CD4-positive, alpha-beta T cell treated with Interleukin-4 for 1 hour (primary cell): ENCODE results near the gene NELFA.
A peak's percentile ranks its signal among the peaks of the same experiment; 100 is the strongest.

Source experiments
- DNase-seq, 2 donors: peaks; one replicate each; pipeline ENCODE4 v3.0.0-alpha.2; 2020 to 2022

The NELFA gene

DNA sequence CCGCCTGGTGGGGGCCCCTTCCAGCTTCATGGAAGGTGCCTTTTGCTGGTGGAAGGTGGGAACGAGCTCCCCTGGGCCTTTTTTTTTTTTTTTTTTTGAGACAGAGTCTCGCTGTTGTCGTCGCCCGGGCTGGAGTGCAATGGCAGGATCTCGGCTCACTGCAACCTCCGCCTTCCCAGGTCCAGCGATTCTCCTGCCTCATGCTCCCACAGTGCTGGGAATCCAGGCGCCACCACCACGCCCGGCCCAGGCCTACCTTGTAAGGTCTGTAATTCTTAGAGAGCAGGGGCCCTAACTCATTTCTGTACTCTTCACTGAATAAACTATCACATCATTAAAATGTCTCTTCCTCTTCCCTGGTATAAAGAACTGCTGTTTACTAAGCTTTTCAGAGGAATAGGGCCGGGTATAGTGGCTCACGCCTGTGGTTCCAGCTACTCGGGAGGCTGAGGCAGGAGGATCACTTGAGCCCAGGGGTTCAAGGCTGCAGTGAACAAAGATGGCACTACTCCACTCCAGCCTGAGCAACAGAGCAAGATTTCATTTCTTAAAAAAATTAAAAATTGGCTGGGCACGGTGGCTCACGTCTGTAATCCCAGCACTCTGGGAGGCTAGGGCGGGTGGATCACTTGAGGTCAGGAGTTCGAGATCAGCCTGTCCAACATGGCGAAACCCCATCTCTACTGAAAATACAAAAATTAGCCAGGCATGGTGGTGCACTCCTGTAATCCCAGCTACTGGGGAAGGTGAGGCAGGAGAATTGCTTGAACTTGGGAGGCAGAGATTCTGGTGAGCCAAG, 14.9 kb downstream of the NELFA start:
- peak in 1 of 2 donors; percentile 8 for DNase-seq

DNA sequence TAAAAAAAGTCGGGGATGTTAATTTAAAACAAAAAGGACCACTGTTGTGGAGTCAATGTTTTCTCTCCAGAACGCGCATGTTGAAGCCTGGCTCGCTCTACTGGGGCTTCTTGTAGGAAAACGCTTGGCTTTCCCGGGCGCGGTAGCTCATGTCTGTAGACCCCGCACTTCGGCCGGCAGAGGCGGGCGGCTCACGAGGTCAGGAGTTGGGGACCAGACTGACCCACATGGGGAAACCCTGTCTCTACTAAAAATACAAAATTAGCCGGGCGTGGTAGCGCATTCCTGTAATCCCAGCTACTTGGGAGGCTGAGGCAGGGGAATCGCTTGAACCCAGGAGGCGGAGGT, 15.6 kb downstream of the NELFA start:
- peak in 1 of 2 donors; percentile 5 for DNase-seq

DNA sequence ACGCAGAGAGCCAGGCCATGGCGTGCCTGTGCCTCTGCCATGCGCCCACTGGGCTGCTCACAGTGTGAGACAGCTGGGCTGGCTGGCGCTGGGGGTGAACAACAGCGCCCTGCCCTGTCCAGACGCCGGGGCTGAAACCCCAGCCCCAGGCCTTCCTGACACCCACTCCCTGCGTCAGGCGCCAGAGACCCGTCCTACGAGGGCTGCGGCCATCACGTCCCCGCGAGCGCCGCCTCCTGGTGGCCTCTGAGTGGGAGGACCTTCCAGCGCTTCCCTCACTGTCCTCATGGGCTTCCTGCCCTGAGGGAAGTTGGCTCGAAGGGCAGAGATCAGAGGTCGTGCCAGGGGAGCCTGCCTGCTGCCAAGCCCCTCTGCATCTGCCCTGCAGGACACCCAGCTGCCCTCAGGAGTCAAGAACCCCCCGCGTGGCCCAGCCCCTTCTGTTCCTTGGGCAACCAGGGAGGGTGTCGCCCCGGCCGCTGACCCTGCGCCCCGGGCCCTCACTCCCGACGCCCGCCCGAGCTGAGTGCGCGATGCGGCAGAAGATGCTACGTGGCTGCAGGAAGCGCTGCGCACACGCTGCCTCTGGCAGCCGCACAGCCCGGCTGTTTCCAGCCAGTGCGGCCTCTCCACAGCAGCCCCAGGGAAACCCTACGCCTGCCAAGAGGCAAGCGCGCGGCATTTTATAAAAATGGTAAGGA, 16.2 kb downstream of the NELFA start:
- peak in 1 of 2 donors; percentile 4 for DNase-seq

DNA sequence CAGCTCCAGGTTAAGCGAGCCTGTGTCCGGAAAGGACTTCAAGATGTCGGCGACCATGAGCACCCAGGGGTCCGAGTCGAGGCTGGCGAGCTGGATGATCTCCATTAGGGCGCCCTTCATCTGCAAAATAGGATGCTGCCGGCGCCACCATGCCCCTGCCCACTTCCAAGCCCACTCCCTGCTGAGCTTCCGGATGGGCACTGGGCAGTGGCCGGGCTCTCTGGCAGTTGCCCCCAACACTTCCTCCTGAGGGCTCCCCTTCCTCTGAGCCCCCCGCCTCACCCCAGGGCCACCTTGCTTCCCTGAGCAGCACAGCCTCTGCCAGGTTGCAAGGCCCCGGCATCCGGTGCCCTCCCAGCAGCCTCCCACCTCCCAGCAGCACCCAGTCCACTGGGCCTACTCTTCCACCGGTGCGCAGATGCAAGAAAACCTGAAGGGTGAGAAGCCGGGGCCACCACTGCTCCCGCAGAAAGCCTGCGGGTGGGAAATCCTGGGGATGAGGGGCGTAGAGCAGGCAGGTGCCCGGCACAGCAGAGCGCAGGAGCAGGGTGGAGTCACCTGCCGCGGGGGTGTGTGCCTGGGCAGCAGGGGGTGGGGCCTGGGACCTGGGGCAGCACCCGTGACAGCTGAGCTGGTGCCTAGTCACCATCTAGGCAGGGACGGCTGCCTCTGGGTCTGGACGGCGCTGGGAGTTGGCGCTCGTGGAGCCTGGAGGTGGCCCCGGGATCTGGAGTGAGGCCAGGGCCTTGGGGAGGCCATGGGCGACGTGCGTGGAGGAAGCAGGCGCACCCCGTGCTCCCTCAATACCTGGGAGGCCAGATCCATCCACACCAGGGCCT, 17.0 kb downstream of the NELFA start:
- peak in 1 of 2 donors; percentile 7 for DNase-seq

DNA sequence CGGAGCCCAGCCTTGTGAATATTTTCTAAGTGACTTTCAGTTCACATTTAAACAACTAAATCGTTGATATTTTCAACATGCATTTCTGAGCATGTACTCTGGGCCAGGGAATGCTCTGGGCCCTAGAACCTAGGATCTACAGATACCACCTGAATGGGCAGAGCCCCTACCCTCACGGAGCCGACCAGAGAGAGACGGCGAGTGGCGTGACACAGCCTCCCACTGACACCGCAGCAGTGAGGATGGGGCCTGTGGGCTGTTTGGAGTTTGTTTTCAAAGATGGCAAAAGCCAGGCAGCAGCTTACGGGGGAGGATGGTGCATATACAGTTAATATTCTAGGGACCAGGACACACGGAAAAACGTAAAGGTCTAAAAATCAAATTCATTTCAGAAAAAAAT, 17.7 kb downstream of the NELFA start:
- DNase-seq: no peak

DNA sequence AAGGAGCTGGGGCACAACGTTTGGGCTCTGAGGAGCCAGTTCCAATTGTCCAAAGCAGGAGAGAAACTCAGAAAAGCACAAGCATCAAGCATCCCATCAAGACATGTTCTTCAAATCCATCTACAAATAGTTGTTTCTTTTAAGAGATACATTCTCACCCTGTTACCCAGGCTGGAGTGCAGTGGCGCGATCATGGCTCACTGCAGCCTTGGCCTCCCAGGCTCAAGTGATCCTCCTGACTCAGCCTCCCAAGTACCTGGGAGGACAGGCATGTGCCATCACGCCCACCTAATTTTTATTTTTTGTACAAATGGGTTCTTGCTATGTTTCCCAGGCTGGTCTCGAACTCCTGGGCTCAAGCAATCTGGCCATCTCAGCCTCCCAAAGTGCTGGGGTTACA, 18.1 kb downstream of the NELFA start:
- DNase-seq: no peak

DNA sequence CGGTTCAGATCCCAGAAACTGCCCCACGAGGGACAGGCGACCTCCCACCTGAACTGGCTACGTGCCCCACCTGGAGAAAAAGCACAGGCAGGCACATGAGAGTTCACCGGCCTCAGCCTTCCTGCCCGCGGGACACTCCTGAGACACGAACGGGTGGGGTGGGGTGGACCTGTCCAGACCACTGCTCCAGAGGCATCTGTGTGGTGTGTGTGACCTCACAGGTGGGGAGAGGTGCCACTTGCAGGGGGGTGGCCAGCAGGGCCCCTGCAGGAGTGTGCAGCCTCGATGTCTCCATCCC, 18.5 kb downstream of the NELFA start:
- DNase-seq: no peak

DNA sequence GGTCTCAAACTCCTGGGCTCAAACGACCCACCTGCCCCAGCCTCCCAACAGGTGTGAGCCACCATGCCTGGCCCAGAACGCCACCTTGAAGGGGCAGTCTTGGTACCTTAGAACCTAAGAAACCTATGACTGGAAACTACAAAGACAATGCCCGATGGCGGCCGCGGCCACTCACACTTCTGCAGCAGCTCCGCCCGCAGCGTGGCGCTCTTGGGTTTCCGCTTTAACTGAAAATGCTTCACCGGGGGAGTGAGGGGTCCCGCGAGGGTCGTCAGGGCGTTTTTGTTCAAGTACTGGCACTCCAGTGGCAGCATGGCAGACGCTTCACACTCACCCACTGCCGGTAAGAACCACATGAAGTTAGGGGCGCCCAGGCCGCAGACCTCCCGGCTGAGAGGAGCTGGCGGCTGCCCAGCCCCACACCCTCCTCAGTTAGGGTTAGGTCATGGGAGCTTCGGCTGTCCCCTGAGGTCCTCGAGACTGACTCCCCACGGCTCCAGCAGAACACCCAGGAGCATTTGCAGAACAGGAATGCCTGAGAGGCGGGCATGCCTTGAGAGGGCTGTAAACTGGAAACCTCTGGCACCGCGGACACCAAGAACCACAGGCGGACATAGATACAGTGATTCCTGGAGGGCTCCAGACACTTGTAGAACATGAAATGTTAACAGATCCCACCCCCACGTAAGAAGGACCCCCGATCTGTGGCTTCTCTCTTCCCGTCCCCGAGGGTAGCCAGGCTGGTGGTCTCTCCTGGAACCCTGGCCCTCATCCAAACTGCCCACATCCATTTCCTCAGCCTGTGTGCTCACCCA, 19.0 kb downstream of the NELFA start:
- DNase-seq: no peak

DNA sequence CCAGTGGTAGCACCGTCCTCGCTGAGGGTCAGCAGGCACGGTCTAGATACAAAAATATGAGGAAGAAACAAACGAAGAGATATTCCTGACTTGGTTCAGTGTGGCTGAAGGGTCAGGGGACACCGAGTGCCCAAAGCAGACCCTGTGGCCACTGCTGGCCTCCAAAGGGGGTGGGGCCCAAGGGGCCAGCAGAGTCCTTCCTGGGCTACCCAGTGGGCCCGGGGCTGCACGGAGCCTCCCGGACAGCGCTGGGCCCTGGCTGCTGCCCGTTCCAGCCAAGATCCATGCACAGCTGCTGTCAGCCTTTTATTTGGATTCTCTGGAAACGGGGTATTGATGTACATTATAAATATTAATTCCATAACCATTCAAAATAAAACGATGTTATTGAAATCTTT, 20.4 kb downstream of the NELFA start:
- no peak for DNase-seq

DNA sequence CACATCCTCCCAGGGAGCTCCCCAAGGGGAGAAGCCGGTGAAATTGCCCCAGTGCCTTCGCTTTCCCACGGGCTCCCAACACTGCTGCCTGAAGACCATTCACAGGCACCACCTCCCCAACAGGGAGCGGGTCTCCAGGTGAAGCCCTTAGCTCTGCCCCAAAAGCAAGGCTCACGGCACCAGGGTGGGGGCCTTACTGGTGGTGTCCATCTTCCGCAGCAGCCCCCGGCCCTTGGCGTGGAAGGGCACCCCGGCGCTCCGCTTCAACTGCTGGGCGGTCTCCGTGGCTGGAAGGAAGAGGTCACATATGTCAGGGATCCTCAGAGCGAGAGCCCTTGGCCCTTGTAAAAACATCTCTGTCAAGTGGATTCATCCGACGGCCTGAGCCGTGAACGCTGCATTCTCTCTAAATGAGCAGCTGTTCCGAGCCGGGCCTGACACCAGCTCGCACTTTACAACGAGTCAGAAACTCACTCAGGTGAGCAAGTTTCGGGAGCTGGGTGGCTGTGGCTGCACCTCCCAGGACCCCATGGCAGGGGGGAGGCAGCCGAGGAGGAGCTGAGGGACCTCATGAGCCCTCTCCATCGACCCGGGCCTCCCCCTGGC, 20.9 kb downstream of the NELFA start:
- DNase-seq: no peak

DNA sequence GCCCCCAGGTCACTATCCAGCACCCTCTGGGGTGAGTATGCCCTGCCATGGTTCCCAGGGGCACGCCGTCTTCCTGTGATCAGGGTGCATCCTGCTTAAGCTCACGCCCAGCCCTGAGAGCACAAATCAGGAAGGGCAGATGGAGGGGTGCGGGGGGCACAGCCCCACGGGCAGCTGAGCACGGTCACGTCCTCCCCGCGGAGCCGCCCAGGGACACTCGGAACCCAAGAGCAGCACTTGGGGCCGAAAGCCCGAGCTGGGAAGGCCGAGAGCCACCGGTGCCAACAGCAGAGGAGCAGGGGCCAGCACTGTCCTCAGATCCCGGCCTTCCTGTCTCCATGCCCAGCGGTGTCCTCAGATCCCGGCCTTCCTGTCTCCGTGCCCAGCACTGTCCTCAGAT, 21.5 kb downstream of the NELFA start:
- DNase-seq: no peak

DNA sequence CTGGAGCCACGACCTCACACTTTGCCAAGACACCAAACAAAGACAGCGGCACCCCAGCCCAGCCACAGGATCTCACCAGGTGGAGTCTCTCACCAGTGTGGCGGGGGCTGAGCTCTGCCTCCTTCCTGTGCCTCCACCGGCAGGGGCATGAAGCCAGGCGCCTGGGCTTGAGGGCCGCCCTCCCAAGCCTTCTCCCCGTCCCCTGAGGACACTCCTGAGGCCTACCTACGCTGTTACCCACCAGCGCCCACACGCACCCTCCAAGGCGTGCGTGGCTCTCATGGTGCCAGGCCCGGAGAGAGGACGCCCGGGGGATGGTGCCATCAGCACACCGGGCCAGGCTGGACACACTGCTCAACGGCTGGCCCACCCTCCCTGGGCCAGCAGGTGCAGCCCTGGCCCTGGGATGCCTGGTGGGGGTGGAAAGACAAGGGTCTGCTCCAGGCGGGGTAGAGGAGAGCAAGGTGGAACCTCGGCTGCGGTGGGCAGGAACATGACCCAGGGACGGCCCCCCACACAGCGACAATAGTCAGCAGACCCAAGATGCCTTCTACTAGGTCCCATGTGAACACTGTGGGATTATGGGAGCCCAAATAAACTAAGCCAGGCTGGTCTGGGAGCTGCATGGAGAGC, 22.1 kb downstream of the NELFA start:
- no peak for DNase-seq

DNA sequence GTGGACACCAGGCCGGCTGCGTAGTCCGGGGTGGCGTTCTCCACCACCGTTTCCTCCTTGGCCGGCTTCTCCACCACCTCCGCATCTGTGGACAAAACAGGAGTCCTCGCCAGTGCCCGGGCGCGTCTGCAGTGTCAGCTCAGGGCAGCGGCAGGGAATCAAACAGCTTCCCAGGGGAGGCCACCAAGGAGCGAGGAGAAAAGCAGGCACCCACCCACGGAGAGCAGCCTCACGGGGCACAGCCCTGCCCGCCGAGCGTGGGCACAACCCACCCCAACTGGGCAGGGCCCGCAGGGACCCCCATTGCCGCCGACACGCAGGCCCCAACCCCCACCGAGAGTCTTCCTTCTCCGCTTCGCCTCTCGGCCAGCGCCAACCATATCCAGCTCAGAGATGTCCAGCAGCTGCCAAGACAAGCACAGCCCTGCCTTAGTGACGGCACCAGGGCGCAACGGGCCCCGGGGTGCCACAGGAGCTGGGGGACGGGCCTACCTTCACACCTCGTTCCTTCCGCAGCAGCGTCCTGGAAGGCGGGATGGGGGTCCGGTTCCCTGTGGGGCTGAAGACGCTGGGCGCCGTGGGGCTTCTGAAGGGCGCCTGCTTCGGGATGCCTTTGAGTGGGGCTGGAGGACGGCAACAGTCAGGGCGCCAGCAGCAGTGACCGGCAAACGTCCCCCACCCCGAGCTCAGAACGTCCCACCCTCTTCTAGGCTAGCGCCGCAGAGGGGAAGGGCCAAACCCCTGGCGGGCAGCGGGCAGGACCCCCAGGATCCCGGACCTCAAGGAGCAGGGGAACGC, 22.8 kb downstream of the NELFA start:
- DNase-seq: no peak

DNA sequence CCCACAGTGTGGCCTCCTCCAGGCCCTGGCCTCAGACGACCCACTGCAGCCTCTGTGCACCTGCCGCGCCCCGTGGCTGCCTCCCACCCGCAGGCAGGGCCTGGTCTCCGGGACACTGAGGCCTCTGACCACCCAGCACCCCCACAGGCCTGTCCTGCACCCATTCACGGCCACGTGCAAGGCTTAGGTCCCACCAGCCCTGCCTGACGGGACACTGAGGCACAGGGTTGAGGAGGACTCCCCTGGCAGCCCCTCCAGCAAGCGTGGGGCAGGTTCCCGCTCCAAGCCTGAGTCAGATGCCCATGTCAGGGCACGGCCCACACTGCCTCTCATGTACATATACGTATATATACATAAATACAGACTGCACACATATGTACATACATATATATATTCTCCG, 23.5 kb downstream of the NELFA start:
- no peak for DNase-seq

DNA sequence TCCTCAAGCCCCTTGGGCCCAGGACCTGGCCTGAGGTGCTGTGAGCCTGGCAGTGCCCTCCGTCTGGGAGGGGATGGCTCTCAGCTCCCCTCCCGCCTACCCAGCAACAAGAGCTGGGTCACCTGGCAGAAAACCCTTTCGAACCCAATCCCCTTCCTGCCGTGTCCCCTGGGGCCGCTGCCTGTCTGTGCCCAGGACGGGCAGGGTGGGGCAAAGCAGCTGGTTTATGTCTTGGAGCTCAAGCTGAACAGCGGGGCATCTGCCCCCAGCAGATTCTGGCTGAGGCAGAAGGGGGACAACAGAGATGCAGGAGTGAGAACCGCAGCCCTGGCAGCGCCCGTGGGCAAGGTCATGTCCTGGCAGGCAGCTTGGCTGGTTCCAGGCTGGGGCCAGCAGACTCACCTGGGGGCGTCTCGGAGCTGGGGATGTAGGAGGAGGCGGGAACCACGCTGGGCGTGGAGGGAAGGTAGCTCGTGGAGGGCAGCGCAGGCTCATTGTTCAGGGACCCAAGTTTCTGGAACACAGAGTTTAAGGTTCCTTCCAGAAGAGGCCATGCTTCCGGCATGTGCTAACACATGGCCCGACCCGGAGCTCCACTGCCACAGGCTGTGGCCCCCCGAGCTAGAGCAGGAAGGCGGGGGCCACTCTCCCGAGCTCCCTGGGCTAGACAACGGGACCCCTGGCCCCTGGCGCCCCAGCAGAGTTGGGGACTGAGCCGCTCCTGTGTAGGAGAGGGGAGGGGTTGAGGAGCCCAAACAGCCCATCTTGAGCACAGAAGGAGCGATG, 24.2 kb downstream of the NELFA start:
- no peak for DNase-seq

DNA sequence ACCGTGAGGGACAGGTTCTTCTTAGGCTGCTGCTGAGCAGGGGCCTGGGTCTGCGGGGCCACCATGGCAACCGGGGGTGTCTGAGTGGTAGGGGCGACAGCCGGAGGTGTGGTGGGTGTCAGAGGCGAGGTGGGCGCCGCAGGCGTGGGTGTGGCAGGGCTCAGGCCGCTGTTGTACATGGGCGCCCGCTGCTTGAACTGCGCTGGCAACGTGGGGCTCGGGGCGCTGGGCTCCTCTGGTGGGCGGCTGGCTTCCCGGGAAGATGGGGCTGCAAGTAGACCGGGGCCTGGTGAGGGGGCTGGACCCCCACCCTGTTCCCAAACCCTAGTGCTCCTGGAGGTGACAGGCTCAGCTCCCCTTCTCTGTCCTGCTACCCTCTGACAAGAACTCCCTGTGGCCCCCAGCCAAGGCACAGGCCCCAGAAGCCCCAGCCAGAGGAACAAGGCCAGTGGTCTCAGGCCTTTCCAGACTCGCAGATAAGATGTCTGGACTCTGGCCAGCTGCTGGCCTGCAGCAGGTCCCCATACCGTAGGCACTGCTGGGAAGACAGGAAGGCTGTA, 24.8 kb downstream of the NELFA start:
- no peak for DNase-seq

DNA sequence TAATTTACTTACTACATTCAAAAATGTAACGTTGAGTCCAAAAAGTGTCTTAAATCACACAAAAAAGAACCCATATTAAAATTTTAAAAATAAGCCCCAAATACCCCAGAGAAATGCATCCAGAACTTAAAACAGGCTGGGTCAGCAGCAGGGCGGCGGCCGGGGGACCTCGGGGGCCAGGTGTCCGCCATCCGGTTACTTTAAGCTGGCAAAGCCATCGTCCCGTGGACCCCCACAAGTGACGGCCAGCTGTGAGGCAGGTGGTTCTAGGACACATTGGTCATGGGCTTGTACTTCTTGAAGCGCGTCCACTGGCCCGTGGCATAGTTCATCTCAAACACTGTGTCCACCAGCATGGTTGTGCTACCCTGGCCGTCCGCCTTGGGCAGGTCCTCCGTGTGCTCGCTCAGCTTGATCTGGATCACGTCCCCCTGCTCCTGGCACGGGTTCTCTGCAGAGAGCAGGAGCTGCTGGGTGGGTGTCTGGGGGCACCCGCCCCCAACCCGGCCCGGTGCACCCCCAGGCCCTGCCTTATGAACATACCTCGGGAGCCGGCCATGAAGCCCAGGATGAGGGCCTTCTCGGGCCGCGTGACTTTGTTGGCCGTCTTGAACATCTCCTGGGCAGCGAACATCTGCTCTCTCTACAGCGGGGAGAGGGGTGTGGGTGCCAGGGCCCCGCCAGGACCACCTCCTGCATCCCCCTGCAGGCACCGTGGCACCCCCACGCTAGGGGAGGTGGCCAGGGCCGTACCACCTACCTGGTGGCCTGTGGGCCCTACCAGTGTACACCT, 25.5 kb downstream of the NELFA start:
- DNase-seq: no peak

DNA sequence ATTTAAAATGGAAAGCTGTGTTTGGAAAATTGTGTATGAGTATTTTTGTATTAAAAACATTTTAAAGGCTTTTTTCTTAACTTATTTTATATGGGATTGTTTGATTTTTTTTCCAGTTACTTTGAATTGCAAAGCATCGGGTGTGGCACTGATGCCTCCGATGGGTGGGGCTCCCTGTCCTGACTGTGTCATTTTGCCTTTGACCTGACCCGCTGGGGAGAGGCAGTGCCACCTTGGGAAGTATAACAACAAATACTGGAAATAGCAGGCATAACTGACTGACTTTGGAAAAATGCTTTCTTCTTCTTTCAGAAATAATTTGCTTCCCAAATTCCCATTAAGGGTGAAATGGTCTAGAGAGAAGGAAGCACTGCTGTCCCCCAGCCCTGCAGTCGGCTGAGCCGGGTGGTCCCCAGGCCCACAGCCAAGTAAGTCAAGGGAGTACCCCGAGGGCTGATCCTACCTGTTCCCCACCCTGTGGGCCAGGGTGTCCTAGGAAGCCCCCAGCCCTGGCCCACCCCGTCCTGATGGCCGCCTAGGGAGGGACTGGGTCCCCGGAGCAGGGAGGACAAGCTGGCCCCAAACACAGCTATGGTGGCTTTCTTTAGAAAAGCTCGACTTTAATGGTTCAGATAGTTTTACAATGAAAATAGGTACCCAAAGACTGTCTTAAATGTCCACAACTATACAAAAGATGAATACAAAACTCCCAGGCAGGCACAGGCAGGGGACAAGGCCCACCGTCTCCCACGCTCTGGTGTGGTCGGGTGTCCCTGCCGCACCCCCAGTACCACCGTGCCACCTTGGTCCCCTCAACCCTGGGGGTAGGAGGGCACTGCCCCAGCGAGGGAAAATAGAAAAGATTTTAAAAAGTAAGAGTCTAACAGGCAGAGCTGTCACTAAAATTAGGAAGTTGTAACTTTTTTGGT, 26.4 kb downstream of the NELFA start:
- no peak for DNase-seq
